Inferior parietal cortex (tissue), 1 donor: ENCODE results near the gene IYD.
"Not testable (repeated sequence)": the region's sequence is repeated elsewhere in the genome, so short reads cannot be mapped to it uniquely, and the experiment has no call there.

Experiments
- DNase-seq: peaks from one replicate; pipeline ENCODE4 v3.0.0-alpha.2; 2016; ENCODE audit errors: extremely low spot score

The IYD gene

GRCh38 chr6:150352321-150353296, 16.2 kb upstream of the IYD start:
- no peak for DNase-seq

DNA sequence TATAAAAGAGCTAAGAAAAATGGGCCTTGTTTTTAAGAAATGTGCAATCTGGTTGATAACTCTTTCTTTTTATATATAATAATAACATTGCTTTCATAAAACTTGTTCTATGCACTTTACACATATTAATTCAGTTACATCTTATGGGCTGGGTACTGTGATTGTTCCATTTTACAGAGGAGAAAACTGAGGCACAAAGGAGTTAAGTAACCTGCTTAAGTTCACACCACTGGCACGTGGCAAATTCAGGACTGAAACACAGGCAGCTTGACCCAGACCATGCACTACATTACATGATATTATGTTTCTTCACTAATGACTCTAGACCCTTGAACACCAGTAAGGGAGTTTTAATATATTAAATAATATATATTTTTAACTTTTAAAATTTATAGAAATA, 15.4 kb upstream of the IYD start:
- no peak for DNase-seq

DNA sequence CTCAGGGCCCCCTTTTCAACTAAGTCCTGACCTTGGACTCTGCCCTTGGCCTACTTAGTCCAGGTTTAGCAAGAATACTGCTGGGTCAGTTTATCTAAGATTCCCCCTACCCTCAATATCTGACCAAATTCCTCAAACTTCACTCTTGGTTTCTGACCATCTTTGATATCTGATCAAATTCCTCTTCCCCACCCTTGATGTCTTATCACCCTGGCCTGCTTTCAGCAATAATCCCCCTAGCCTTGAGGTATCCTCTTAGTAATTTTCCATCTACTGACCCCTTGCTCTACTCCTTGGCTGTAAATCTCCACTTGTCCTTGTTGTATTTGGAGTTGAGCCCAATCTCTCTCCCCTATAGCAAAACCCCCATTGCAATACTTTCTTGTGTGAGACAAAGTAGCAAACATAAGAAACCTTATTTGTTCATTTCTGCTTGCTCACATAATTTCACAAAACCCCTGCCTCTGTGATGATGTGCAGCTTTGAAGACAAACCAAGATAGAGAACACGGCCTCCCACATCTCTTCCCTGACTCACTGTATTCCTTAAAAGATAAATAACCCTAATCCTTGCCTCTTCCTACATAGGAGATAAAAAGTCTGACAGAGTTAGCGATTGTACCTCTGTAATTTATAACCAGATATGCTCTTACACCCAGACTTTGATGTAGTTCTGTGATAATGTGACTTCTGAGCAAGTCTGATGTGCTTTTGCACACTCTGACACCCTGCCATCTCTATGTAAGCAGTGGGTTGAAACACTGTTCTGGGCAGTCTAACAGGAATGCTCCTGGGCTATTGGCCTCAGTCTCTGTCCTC, 13.8 kb upstream of the IYD start:
- no peak for DNase-seq

GRCh38 chr6:150355932-150356331, 12.9 kb upstream of the IYD start:
- DNase-seq = no peak

DNA sequence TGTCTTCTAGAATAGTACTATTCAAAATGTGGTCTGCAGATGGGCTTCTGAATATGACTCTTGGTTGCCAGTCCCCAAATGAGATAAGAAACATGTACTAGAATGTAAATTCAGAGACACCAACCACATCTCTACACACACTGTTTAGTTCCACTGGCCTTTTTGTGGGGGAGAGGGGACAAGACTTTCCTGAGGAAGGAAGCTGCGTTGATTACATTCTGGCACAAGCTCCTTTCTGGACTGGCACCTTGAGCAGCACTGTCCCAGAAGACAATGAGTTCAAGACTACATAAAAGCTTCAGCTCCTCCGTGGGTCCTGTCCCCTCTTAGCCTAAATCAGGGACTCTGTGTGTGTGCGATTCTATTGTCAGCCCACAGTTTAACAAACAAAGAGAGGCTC, 6.9 kb upstream of the IYD start:
- no peak for DNase-seq

GRCh38 chr6:150363733-150364132, 5.1 kb upstream of the IYD start:
- DNase-seq = no peak

DNA sequence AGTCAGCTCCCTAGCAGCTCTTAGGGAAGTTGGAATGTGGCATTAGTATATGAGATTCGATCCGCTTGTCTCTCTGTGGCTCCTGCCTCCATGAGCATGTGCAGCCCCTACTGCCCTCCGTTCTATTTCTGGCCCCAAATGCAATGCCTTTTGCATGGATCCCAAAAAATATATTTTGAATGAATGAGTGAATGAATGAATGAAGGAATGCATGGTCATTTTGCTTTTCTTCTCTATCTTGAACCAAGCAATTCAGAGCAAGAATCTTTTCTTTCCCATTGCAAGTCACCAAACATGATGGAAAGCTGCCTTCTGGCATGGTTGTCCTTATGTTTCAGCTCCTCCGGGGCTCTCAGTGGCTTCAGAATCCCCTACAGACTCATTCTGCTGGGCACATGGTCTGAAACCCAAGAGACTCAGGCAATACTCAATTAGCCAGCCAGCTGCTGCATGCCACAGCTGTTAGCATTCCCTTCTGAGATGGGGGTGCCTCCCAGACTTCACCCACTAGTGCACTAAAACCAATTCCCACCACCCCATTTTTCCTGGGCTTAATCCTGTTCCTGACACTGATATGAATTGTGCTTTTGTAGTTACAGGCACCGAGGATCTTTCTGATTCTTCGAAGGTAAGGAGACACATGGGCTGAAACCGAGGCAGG, 2.6 kb upstream of the IYD start:
- DNase-seq = no peak

DNA sequence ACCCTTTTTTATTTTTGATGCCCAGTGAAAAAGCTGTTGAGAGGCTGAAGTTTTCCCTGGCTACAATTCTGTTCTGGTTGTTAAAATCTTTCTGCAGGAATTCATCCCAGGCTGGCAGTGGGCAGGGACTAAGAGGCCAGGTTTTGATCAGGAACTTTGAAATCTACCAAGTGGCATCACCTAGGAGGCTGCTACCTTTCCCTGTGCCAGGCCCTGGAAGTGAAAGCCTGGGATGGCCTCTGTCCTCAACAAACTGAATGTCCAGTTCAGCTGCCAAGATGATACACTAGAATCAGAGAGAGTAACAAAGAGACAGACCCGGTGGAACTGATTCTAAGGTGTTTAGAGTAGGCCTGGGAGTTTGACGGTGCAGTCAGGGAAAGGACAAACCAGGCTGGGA, 596 bp downstream of the IYD start:
- no peak for DNase-seq

DNA sequence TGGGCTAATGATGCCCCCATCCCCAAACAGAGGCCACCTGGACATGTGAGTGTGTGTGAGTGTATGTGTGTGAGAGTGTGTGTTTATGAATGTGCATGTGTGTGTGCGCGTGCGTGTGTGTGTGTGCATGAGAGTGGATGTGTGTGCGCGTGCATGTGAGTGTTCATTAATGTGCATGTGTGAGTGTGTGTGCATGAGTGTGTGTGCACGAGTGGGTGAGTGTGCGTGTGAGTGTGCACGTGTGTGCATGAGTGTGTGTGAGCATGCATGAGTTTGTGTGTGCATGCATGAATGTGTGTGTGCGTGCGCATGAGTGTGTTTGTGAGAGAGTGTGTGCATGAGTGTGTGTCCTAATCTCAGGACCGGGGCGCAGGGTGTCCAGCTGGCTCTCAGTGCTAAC, 1.3 kb downstream of the IYD start:
- DNase-seq = no peak

- DNase-seq = no peak
These were observed 2.5 kb downstream of the IYD start for GRCh38 chr6:150371356-150371755.

- DNase-seq = no peak
These were observed 3.2 kb downstream of the IYD start for GRCh38 chr6:150372051-150372450.

DNA sequence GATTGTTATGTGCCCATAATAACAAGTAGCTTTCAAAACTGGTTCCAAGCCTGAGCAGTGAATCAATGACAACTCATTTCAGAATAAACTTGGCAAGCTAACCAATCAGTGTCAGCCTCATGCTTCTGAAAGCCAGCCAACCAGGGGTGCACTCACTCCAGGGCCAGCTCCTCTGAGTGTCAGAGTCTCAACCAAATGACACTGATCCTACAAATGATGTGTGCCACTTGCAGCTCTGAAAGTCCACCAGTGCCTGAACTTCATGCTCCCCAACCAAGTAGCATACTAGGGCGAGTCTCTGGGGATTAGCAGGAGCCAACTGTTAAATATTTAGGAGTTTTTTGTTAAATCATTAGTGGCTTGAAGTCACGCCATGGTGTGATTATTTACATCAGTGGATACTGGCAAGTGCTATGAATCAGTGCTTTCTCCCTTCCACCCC, 4.5 kb downstream of the IYD start:
- DNase-seq = no peak

GRCh38 chr6:150374346-150374745, 5.5 kb downstream of the IYD start:
- not testable (repeated sequence) for DNase-seq

- DNase-seq = peak; percentile 11
These were observed 8.5 kb downstream of the IYD start for GRCh38 chr6:150377211-150377781.

DNA sequence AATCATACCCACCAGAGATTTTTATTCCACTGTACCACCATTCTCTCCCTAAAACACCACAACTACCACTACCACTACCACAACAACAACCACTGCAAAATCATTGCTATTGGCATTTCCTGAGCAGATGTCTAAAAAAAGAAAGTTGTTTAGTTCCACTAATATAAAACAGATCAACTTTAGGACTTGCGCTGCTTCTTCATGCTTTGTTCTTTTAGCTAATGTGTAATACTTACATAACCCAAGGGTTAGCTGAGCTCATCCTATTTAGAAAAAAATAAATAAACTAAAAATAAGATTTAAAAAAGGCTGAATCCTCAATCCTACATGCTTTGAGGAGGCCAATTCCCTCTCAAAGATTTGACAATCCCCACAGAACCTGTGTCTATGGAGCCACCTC, 11.4 kb downstream of the IYD start:
- DNase-seq = no peak

- DNase-seq = no peak
These were observed 13.4 kb downstream of the IYD start for GRCh38 chr6:150382171-150382570.

DNA sequence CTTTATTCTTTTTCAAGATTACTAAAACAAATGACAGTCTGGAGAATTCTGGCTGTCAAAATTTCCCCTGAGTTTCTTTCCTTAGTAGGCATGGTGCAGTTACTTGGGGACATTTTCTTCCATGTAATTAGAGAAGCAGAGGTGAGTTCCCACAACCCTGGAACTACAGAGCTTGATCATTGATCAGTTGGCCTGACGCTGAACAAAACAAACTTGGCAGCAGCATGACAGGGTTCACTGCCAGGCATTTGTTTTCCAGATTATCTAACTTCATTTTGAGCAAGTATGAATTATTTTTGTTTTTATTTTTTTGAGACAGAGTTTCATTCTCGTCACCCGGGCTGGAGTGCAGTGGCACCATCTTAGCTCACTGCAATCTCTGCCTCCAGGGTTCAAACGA, 22.6 kb downstream of the IYD start:
- DNase-seq = no peak

DNA sequence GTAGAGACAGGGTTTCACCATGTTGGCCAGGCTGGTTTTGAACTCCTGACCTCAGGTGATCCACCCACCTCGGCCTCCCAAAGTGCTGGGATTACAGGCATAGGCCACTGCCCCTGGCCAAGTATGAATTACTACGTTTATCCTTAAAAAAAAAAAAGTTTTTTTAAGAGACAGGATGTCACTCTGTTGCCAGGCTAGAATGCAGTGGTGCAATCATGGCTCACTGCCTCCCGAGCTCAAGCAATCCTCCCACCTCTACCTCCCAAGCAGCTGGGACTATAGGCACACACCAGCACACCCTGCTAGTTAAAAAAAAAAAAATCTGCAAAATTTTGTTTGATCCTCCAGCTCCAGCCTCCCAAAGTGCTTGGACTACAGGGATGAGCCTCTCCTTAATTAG, 23.1 kb downstream of the IYD start:
- no peak for DNase-seq

GRCh38 chr6:150392452-150393220, 23.8 kb downstream of the IYD start:
- no peak for DNase-seq

GRCh38 chr6:150394053-150394898, 25.5 kb downstream of the IYD start:
- DNase-seq = no peak
